ENCODE results near the gene PLEKHA4. TPM values are rescaled to one million over a fixed set of nuclear protein-coding genes. Genes with fewer than 3 reads are reported as not detected.

Gene PLEKHA4
- polyA plus RNA-seq, 1 donor (not counting 4 experiments of a cell fraction or from before 2014, with no cell fraction given), result 1.8 TPM

- no peaks in the 10 kb centered on the region for H4K20me1 ChIP-seq (ENCODE audit: control insufficient read depth, extremely low read depth, insufficient read depth, low read length)
- TF ChIP-seq EZH2 (IDR thresholded peaks at IDR 0.05; ENCODE audit: low read length) (no peak), CTCF (optimal IDR thresholded peaks at IDR 0.05 in 1 of 3, IDR thresholded peaks at IDR 0.05 in 1 of 3, conservative IDR thresholded peaks at IDR 0.05 in 1 of 3; ENCODE audit: extremely low read depth in 1 of 3, insufficient read depth in 2 of 3, low read length in 3 of 3) (no peak)
- peaks cover 8 to 23% of the 10 kb centered on the region in 2 experiments for H3K36me3 ChIP-seq (ENCODE audit: control insufficient read depth in 2 of 2, extremely low read depth in 1 of 2, insufficient read depth in 2 of 2, low read length in 2 of 2)
- dilution Hi-C loops (cut with MboI; ENCODE audit: extremely low pct_ligation_motif_present, low sequenced_read_pairs), result no loop called here
- no peak overlapping the region for H3K27ac ChIP-seq (ENCODE audit: control insufficient read depth, insufficient read depth, low read length)
- H2AFZ ChIP-seq (ENCODE audit: control insufficient read depth, low read length), result no peak overlapping the region
- H3K9me1 ChIP-seq (ENCODE audit: control insufficient read depth, extremely low read depth, insufficient read depth, low read length), result peaks cover 4% of the 10 kb centered on the region
- no peaks in the 10 kb centered on the region for H3K27me3 ChIP-seq (ENCODE audit: control insufficient read depth, extremely low read depth, insufficient read depth, low read length)
- DNase-seq (ENCODE audit: low read depth, low spot score), result no peak
- no peak overlapping the region for H3K4me3 ChIP-seq (ENCODE audit: control insufficient read depth in 2 of 3, extremely low read depth in 1 of 3, insufficient read depth in 2 of 3, low read depth in 1 of 3, low read length in 3 of 3)
- no peak overlapping the region for H3K4me2 ChIP-seq (ENCODE audit: control insufficient read depth, extremely low read depth, insufficient read depth, low read depth, low read length)
- H3K9ac ChIP-seq (ENCODE audit: control insufficient read depth, extremely low read depth, insufficient read depth, low read length), result no peak overlapping the region
- no peak for FAIRE-seq
- no peaks in the 10 kb centered on the region for H3K9me3 ChIP-seq (ENCODE audit: control insufficient read depth, low read depth, low read length)
- no peaks in the 10 kb centered on the region for H3K4me1 ChIP-seq (ENCODE audit: control insufficient read depth, extremely low read depth, insufficient read depth, low read length)
- peaks cover under 1% of the 10 kb centered on the region for H3K79me2 ChIP-seq (ENCODE audit: control insufficient read depth, insufficient read depth, low read length)
Observed at GRCh38 chr19:48907671-48908070, 39.3 kb upstream of the PLEKHA4 start.

GRCh38 chr19:48906324-48906723 is 37.9 kb upstream of the PLEKHA4 start:
- Histone ChIP-seq H3K27ac (ENCODE audit: control insufficient read depth, insufficient read depth, low read length) (no peak overlapping the region), H3K27me3 (ENCODE audit: control insufficient read depth, extremely low read depth, insufficient read depth, low read length) (no peaks in the 10 kb centered on the region), H3K9ac (ENCODE audit: control insufficient read depth, extremely low read depth, insufficient read depth, low read length) (no peak overlapping the region), H3K79me2 (ENCODE audit: control insufficient read depth, insufficient read depth, low read length) (peaks cover 2% of the 10 kb centered on the region), H2AFZ (ENCODE audit: control insufficient read depth, low read length) (no peak overlapping the region), H4K20me1 (ENCODE audit: control insufficient read depth, extremely low read depth, insufficient read depth, low read length) (no peaks in the 10 kb centered on the region), H3K4me1 (ENCODE audit: control insufficient read depth, extremely low read depth, insufficient read depth, low read length) (no peaks in the 10 kb centered on the region), H3K36me3 (ENCODE audit: control insufficient read depth in 2 of 2, extremely low read depth in 1 of 2, insufficient read depth in 2 of 2, low read length in 2 of 2) (peaks cover 5 to 23% of the 10 kb centered on the region in 2 experiments), H3K4me3 (ENCODE audit: control insufficient read depth in 2 of 3, extremely low read depth in 1 of 3, insufficient read depth in 2 of 3, low read depth in 1 of 3, low read length in 3 of 3) (no peak overlapping the region), H3K9me3 (ENCODE audit: control insufficient read depth, low read depth, low read length) (no peaks in the 10 kb centered on the region), H3K4me2 (ENCODE audit: control insufficient read depth, extremely low read depth, insufficient read depth, low read depth, low read length) (no peak overlapping the region), H3K9me1 (ENCODE audit: control insufficient read depth, extremely low read depth, insufficient read depth, low read length) (peaks cover 4% of the 10 kb centered on the region)
- no peak for DNase-seq (ENCODE audit: low read depth, low spot score)
- dilution Hi-C loops (cut with MboI; ENCODE audit: extremely low pct_ligation_motif_present, low sequenced_read_pairs), result no loop called here
- TF ChIP-seq EZH2 (IDR thresholded peaks at IDR 0.05; ENCODE audit: low read length) (no peak), CTCF (optimal IDR thresholded peaks at IDR 0.05 in 1 of 3, IDR thresholded peaks at IDR 0.05 in 1 of 3, conservative IDR thresholded peaks at IDR 0.05 in 1 of 3; ENCODE audit: extremely low read depth in 1 of 3, insufficient read depth in 2 of 3, low read length in 3 of 3) (no peak)
- no peak for FAIRE-seq
